Measurements from ENCODE around the gene ZFHX2. TPM values are rescaled to one million over a fixed set of nuclear protein-coding genes. Genes with fewer than 3 reads are reported as not detected.

ZFHX2 gene
- total and polyA plus RNA-seq, 2 of the 13 experiments (the other 11 are each of a cell fraction or from before 2014, with no cell fraction given): 0.17 to 0.44 TPM

GRCh38 chr14:23551266-23552028 lies at the start of gene ZFHX2 (continued):
- TF ChIP-seq ZNF577 (CRISPR knock-in tag; IDR thresholded peaks at IDR 0.05; ENCODE audit: borderline replicate concordance, low read depth) (no peak), GPBP1L1 (CRISPR knock-in tag; IDR thresholded peaks at IDR 0.05) (no peak), ETS1 (CRISPR knock-in tag; IDR thresholded peaks at IDR 0.05) (no peak), MLLT10 (CRISPR knock-in tag; IDR thresholded peaks at IDR 0.05) (no peak), ZNF207 (IDR thresholded peaks at IDR 0.05; ENCODE audit: borderline replicate concordance) (no peak), SYNCRIP (IDR thresholded peaks at IDR 0.05; ENCODE audit: insufficient read depth, low read depth, low read length) (no peak), CHD2 (IDR thresholded peaks at IDR 0.05; ENCODE audit: low read depth, low read length) (peak; percentile 92), ZHX2 (IDR thresholded peaks at IDR 0.05; ENCODE audit: low read depth) (peak; percentile 62; the same call in 1 of the 2 replicates), ZHX2 (CRISPR knock-in tag; IDR thresholded peaks at IDR 0.05; ENCODE audit: borderline replicate concordance) (no peak), ATAD3A (CRISPR knock-in tag; IDR thresholded peaks at IDR 0.05) (peak; percentile 61; the same call in 1 of the 2 replicates), ZNF609 (CRISPR knock-in tag; IDR thresholded peaks at IDR 0.05; ENCODE audit: borderline replicate concordance) (no peak), ZNF280B (CRISPR knock-in tag; IDR thresholded peaks at IDR 0.05; ENCODE audit: borderline replicate concordance) (no peak; the same call in none of the 2 replicates)

Data from HepG2 (cell line).